ENCODE measurements around the gene LPP.

GRCh38 chr3:188749830-188750229 lies 595.9 kb downstream of the LPP start:
- TF ChIP-seq CTCF (IDR thresholded peaks at IDR 0.05; ENCODE audit: insufficient read depth, low read length, poor library complexity, severe bottlenecking) (no peak), EZH2phosphoT487 (conservative IDR thresholded peaks at IDR 0.05; ENCODE audit: low read length) (no peak)

Measured in SU-DHL-6 (cell line).